ENCODE results near the gene IGF2R.

Gene IGF2R

GRCh38 chr6:160050022-160050421 is 81.1 kb downstream of the IGF2R start:
- DNase-seq, result no peak

DNA sequence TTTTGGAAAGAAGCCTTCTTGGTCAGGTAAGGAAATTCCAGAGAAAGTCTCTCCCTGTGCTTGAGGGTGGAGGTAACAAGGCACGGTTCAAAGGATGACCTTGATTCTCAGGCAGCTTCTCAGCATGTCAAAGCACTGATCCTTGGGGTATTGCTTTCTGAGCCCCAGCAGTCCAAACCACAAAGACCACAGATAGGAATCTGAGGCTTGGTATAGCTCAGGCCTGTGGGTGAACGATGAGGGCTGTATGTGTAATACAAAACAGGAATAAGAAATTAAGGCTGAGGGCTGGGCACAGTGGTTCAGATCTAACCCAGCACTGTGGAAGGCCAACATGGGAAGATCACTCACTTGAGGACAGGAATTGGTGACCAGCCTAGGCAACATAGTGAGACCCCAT is 82.5 kb downstream of the IGF2R start:
- no peak for DNase-seq

- DNase-seq, result no peak
Measured at GRCh38 chr6:160054271-160054670, 85.4 kb downstream of the IGF2R start.

DNA sequence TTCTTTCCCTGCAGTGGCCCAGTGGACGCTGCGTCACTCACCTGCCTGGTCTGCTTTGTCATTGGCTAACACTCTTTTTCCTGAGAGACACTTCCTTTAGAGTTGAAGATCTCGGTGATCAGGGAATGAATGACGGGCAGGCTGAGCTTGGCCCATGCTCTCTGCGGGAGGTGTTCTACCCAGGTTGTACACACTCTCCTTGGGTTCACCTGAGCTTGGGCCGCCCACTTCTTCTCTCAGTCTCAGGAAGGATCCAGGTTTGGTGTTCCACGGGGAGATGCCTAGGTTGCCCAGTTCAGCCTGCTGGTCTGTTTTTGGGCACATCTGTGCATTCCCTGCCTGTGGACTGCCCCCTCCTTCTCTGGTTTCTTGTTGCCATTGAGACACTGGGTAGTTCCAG is 86.0 kb downstream of the IGF2R start:
- no peak for DNase-seq

DNA sequence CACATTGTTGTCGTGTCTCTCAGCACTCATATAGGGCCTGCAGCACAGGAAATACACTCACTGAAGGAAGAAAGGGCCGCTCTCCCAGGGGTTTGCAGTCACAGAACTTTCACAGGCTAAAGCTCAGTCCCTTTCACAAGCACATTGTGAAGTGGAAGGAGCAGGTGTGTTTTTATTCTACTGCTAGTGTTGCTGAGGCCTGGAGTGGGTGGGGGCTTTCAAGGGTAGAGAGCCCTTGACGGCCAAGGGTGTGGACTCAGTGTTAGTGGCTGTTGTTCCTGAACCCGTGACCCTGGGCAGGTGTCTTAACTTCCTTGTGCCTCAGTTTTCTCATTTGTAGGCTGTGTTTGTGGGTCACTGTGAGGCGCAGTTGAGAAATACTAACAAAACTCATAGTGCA is 86.5 kb downstream of the IGF2R start:
- DNase-seq, result no peak

DNA sequence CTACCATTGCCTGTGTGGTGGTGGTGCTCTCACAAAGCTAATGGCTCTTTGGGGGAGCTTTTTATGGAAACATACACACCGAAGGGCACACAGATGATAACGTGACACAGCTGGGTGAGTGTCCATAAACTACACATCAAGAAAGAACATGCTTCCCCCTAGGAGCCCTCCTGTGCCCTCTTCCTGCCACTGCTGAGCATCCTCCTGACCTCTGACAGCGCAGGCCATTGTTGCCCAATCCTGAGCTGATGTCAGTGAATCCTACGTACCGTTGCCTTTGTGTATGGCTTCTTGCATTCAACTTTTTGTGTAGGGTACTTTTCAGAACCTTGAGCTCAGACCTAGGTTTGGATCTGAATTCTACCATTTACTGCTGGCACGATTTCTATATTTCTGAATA is 86.9 kb downstream of the IGF2R start:
- no peak for DNase-seq

DNA sequence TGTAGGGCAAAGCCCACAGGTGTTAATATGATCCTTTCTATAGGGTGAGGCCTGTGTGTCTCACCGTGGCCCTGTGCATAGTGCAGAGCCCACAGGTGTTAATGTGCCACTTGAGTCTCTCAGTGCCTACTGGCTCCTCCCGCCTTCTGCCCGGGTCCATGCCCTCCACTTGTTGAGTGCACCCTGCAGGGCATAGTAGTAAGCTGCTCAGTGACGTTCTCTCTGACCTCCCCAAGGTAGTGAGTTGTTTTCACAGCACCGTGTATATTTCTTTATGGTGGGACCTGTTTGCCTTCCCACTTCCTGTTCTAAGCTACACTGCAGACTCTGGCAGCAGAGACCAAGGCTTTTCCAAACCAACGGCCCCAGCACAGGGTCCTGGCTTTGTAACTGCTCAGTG is 88.2 kb downstream of the IGF2R start:
- DNase-seq, result no peak

DNA sequence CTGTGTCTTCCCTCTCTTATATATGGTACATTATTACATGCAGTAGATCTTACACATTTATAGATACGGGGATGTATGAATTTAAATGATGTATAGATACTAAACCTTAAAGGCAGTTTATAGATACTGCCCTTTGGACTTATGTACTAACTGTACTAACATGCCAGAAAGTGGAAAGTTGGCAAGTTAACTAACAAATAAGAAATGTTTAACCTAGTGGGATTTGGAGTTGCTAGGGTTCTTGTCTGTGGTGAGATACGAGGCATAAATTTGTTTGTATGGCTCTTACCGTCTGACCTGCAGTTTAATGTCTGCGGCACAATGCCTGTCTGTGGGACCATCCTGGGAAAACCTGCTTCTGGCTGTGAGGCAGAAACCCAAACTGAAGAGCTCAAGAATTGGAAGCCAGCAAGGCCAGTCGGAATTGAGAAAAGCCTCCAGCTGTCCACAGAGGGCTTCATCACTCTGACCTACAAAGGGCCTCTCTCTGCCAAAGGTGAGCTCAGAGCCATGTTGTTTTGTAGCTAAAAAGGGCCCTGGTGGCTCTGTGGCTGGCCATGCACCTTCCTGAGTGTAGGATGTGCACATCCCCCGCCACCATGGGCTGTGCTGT is 89.8 kb downstream of the IGF2R start:
- no peak for DNase-seq

DNA sequence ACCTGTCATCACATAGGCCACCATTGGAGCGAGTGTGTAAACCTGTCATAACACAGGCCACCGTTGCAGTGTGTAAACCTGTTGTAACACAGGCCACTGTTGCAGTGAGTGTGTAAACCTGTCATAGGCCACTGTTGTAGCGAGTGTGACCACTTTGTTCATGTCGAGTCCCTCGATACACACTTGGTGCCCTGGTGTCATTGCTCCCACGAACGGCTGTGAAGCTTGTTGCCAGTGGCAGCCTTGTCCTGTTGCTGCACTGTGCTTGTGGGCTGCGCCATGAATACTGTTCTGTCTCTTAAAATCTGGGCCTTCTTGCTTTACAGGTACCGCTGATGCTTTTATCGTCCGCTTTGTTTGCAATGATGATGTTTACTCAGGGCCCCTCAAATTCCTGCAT is 91.3 kb downstream of the IGF2R start:
- DNase-seq, result no peak

- DNase-seq, result no peak
Measured at GRCh38 chr6:160060920-160061447, 92.1 kb downstream of the IGF2R start.

- DNase-seq, result no peak
Measured at GRCh38 chr6:160063771-160064413, 95.0 kb downstream of the IGF2R start.

- DNase-seq, result no peak
Measured at GRCh38 chr6:160065200-160065599, 96.3 kb downstream of the IGF2R start.

GRCh38 chr6:160067564-160067963 is 98.7 kb downstream of the IGF2R start:
- DNase-seq, result no peak

GRCh38 chr6:160068346-160068745 is 99.5 kb downstream of the IGF2R start:
- DNase-seq, result no peak

GRCh38 chr6:160069050-160069454 is 100.2 kb downstream of the IGF2R start:
- DNase-seq, result no peak

GRCh38 chr6:160069459-160069858 is 100.6 kb downstream of the IGF2R start:
- DNase-seq, result no peak

- no peak for DNase-seq
Measured at GRCh38 chr6:160070427-160070826, 101.5 kb downstream of the IGF2R start.

DNA sequence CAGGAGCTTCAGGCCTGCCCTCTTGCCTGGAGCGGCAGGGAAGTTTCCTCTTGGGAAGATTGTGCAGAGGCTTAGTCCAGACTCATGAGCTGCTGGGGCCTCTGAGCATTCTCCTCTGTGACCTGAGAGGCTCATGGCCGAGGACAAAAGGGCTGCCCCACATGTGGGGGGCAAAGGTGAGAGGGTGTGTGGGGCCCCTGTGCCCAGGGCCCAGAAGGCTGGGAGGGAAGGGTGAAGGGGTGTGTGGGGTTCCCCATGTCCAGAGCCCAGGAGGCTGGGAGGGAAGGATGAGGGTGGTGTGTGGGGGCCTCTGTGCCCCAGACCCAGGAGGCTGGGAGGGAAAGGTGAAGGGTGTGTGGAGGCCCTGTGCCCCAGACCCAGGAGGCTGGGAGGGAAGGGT is 101.9 kb downstream of the IGF2R start:
- no peak for DNase-seq

- no peak for DNase-seq
Measured at GRCh38 chr6:160071805-160072690, 103.2 kb downstream of the IGF2R start.

DNA sequence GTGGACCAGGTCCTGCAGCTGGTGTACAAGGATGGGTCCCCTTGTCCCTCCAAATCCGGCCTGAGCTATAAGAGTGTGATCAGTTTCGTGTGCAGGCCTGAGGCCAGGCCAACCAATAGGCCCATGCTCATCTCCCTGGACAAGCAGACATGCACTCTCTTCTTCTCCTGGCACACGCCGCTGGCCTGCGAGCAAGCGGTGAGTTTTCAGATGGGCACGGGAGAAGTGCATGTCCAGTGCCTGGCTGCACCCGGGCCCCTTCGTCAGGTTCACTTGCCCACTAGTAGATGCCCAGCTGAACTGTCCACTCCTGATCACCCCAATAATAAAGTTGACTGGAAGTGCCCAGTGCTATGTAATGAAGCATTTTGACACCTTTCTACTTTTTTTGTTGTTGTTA is 104.4 kb downstream of the IGF2R start:
- no peak for DNase-seq

GRCh38 chr6:160076009-160076408 is 107.1 kb downstream of the IGF2R start:
- no peak for DNase-seq

DNA sequence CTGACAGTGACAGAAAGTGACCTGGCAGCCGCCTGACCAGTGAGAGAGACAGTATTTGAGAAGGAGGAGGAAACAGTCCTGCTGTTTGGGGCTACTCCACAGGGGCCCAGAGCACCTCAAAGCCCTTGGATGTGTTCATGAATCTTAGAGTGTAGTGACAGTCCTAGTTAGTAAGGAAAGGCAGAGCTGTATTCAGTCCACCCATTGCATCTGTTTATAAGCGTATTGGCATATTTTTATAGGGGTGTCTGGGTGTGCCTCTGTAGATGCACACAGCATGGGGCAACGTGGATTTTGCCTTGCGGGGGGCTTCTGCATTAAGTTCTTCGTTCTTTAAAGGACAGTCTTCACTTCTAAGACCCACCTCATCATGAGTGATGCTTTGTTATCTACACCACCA is 108.1 kb downstream of the IGF2R start:
- no peak for DNase-seq

DNA sequence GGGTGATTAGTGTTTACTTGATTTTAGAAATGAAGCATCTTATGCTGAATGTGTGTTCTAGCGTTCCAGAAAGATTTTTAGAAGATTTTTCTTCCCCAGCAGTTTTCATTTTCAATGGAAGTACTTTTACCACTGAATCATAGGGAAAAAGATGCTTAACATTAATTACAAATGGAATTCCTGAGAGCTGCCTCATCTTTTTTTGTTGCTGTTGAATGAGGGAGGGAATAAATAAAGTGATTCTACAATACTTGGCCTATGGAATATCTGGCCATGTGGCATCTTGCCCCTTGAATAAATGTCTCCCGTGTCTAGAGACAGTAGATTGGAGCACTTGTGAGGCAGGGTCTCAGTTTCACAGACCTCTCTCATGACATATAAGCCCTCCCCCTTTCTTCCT is 108.6 kb downstream of the IGF2R start:
- no peak for DNase-seq
